ENCODE results near the gene VTI1A.

DNA sequence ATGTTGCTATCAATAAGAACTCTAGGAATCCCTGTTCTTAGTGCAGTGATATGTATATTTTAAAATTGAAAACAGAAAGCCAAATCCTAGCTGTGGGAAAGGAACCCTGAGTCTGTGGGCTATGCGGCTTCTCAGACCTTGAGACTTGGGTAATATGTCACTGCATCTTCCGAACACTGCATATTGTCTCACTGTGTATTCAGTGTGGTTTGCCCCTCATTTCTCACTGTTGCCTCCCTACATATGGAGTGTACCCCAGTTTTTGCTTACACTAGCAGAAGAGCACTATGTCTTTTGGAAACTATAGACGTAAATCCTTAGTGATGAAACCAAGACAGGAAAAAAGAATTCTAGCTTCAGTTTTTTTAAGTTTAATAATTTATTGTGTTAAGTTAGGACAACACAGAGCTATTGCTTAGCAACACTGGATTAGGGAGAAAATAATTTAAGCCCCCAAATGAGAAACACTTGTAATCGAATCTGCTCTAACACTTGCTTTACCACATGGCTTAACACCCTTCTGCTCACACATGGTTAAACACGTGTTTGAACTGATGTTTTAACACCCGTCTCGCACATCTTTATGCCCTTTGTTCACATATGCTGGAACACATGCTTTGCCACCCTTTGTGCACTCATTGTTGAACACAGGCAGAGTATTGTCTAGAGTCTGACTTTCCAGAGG lies 251.3 kb downstream of the VTI1A start:
- TF ChIP-seq POLR2AphosphoS5 (IDR thresholded peaks at IDR 0.05; ENCODE audit: low read depth, low read length): no peak
- no peak for TF ChIP-seq POLR2A (IDR thresholded peaks at IDR 0.05; ENCODE audit: low read depth, low read length)
- no peak for TF ChIP-seq TAF1 (IDR thresholded peaks at IDR 0.05; ENCODE audit: borderline replicate concordance, low read depth, low read length)

Measured in GM12892 (cell line).